SIG-M5 (cell line): Measurements from ENCODE around the gene ROR1.

Source experiments
- DNase-seq: peaks from one replicate; lab custom pipeline; 2025; lab: John Stamatoyannopoulos, UW

Gene ROR1

GRCh38 chr1:63912643-63913042, 138.8 kb downstream of the ROR1 start:
- no peak for DNase-seq

DNA sequence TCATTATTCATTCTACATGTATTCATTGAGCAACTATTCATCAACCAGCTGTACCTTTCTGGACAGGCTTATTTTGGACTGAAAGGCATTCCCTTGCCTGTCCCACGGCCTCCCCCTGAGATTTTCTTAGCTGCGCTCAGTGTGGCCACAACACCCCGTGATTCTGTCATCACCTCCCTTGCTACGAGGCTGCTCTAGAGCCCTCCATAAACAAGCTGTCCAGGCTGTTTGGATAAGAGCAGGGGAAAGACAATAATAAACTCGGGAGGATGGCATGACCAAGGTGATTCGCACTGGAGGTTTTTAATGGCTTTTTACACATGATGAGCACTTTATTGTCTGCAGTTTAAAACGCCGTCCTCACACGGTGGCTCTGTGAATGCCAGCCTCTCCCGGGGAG, 139.7 kb downstream of the ROR1 start:
- DNase-seq = no peak

DNA sequence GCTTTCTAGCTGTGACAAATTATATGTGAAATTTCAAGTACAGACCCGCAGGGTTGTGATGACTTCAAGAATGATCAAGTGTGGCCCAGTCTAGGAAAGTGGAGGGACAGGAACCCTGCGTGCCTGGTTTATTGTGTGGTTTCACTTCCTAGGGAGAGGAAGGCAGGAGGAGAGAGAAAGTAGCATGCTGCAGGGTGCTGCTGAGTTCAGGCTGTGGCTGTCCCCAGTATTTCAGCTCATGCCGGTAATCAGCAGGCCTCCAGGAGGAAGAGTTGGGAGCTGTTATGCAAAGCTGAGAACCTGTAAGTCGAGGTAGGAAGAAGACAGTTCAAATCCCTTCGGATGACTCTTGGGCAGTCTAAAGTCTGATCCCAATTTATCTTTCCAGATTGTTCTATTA, 140.4 kb downstream of the ROR1 start:
- DNase-seq = no peak

- no peak for DNase-seq
Observed at GRCh38 chr1:63914706-63915105, 140.9 kb downstream of the ROR1 start.

DNA sequence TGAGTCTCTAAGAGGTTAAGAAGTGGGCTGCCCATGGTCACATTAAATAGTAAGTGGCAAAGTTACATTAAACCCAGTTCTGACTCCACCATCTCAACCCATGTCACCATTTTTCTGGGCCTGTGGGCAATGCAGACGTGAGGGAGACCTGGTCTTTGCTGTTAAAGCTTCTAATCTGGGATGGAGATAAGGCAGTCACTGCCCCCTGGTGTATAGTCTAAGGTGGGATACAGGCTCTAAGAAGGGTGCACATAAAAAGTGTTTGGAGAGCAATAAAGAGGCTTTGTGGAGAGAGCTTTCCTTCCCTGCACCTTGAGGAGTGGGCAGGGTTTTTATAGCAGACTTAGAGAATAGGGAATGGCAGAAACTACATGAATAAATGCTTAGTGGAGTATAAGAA, 141.3 kb downstream of the ROR1 start:
- DNase-seq = no peak

- DNase-seq = no peak
Observed at GRCh38 chr1:63916485-63917360, 142.9 kb downstream of the ROR1 start.

- DNase-seq = no peak
Observed at GRCh38 chr1:63917571-63918417, 144.0 kb downstream of the ROR1 start.

DNA sequence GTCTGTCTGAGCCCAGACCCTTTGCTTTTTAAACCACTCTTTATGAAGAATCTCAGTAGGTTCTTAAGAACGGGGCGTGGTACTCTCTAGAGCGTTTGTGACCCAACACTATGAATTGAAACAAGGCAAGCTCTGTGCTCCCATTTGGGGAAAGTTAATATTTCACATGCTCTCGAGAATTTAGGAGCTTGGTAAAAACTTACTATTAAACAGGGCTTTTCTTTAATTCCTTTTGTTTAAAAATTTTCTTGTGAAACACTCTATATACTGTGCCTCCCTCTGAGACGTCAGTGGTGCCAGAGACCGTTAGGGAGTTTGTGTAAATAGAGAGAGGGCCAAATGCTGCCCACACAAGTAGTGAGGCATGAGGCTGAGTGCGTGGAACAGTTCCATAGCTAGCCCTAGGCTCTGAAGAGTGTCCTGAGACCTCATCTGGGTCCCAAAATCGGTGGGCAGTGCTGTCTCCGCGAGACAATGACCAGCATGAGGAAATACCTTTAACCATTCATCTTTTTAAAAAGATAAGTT, 144.7 kb downstream of the ROR1 start:
- DNase-seq = no peak

DNA sequence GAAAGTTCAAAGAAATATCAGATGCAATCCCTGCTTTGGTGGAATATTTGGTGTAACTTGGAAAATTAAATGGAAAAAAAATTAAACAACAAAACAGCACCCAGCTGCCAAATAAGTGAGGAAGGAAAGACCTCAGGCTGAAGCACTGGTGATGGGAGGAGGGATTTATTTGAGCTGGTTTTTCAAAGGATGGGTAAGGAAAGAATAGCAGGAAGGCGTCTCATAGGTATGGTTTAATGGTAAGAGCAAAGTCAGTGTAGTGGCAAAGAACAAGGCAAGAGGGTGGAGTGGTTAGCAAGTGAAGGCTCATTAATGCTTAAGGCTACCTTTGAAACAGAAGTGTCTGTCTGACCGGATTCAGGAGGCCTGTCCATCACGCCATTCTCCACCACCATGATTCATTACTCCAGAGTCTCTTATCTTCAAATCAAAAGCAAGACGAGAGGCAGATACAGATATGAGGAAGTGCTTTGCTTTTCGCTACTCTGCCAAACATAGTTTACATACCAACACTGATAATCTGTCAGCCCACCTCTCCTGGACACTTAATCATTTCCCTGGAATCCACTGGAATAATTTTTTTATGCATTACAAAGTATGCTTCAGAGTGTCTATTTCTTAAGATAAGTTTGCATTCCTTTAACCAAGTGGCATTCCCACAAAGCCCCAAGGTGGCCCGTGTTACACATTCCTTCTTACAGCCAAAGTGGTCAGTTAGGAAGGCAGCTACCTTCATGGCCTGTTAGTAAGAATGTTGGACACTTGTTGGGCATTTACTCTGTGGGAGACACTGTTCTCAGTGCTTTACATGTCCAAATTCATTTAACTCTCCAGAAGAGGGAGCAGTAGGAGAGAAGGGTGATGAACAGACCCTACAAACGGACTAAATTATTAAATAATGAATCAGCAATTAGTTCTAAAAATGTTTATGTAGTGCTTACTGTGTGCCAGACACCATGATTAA, 146.6 kb downstream of the ROR1 start:
- no peak for DNase-seq

DNA sequence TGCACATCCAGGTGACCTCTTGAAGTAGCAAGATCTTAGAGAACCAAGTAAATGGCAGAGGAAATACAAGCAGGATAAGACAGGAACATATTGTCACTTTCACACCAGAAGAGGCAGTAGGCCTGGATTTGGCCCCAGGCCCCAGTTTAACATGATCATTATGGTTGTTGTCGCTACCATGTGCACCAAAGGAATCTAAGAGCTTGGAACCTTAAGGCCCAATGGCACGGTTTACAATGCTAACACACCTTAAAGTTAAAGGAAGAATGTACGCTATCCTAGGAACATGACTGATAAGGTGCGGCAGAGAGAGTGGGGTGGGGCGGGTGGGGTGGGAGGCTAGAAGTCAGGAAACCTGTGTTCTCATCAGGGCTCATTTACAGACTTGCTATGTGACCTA, 147.5 kb downstream of the ROR1 start:
- DNase-seq = no peak

DNA sequence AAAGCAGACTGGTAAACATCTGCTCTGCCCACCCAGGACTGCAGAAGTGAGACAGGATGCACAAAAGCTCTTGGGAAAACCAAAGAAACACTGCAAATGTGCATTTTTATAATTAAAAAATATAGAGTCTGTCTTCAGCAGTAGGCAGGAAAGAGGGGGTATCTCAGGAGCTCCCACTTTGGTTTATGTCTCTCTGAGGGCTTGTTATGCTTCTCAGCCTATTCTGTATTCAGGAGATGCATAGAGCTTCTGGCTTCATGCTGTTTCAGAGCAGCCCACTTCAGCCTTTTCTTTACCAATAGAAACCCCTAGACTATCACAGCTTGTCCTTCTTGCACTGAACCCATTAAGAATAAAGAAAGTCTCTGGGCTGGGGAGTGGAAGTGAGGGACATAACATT, 148.0 kb downstream of the ROR1 start:
- no peak for DNase-seq

DNA sequence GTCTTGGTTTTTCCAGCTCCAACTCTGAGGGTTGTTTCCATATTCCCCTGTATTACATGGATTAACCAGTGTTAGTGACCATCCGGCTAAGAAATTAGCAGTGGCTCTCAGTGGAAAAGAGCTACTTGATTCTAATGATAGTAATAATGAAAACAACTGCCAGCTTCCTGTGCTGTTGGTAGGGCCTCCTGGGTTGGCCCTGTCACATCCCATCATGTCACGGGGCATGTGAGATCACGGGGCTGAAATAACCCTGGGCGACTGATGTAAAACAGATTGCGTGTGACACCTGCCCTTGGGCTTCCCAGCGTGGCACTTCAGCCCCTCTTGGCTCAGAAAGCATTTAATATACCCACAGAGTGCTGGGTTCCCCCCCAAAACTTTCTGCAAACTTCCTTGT, 149.0 kb downstream of the ROR1 start:
- DNase-seq = no peak

GRCh38 chr1:63923302-63923701, 149.5 kb downstream of the ROR1 start:
- no peak for DNase-seq

DNA sequence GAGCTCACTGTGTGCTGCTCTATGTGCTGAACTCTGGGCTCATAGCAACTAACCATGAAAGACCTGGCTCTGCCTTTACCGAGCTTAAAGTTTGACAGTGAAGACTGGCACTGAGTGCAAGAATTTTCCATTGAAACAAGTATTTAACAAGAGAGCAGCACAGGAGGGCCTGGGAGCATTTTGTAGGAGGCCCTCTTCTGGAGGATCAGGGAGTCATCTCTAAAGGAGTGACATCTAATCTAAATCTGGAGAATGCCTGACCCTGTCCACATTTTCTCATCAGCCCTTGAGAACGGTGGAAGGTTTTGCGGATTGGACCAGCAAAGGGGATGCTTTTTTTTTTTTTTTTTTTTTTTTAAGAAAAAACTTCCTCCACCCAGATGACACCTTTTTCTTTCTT, 150.8 kb downstream of the ROR1 start:
- DNase-seq = no peak

DNA sequence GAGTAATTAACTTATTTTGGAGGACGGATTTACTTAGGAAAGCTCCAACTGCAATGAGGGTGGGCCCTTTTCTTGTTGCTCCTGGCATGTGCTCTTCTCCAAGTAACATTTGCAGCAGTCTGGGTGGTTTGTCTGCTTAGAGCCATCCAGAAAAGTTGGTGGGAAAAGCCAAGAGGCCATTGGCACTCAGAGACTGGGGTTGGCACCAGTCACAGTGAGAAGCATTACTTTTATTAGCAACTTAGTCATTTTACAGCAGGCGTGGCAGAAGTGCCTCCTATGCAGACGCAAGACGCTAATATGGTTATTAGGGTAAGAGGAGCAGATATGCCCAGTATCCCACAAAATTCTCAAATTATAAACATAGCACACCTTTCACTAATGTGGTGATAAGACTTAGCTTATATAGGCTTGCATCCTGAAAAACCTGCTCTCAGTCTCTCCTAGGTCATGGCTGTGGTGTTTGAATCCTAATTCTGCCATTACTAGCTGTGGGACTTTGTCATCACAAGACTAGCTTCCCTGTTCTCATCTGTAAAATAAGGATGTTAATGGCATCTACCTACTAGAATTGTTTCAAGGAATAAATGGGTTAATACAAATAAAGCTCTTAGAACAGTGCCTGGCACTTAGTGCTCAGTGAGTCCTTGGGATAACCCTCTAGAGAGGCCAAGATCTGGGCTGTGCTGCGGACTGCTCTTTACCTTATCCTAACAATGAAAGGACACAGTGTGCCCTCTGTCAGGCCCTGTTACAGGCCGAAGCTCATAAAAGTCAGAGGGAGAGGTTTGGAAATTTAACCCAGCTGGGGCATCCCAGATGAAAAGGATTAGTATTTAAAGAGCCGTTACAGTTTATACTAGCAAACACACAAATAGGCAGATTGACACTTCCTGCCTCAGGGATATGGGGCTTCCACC, 154.6 kb downstream of the ROR1 start:
- DNase-seq = no peak

DNA sequence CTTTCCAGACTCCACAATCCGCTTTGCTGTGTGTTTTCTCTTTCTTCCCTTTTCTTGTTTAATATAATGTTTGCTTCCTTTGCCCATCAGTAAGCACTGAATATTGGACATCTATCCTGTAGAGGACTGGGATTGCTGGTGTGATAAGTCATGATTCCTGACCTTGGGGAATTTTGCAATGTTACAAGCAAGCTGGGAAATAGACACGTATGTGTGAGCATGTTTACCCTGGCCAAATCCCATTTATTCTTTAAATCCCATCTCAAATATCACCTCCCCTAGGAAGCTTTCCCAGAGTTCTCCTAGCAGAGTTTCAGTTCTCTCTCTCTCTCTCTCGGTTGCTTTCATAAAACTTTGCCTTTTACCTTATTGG, 155.3 kb downstream of the ROR1 start:
- no peak for DNase-seq

- no peak for DNase-seq
Observed at GRCh38 chr1:63931468-63931867, 157.7 kb downstream of the ROR1 start.

DNA sequence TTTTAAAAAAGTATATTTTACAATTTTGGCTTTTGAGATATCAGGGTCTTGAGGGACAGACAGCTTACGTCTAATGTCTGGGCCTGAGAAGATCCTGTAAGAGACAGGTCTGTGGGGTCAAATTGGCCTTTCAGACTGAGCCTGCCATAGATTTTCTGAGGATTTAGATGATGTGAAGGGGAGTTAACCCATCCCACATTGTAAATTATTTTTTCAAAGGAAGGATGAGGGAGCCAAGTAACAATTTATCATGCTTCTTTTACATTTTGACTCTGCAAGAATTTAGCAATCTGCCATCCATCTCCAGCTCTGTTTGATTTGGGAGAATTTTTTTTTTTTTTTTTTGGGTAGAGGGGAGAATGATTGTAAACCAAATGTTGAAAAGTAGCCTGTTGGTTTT, 160.9 kb downstream of the ROR1 start:
- DNase-seq = no peak

- no peak for DNase-seq
Observed at GRCh38 chr1:63935143-63935542, 161.3 kb downstream of the ROR1 start.

DNA sequence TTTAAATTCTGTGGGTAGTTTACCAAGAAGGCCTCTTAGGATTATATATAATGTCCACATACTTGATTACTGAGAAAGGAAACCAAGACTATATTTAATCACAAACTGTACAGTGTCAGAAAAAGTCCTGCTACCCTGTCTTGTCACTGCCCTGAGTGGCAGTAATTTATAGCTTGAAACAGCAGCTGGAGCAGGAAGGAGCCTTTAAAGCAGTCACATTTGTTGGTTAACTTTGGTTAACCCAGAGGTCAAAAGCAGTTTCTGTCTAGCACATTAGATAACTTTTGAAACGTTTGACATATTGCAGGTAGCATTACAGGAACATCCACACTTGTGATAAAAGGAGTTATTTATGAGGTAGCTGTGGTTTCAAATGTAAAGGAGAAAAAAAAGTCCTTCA, 161.7 kb downstream of the ROR1 start:
- no peak for DNase-seq

DNA sequence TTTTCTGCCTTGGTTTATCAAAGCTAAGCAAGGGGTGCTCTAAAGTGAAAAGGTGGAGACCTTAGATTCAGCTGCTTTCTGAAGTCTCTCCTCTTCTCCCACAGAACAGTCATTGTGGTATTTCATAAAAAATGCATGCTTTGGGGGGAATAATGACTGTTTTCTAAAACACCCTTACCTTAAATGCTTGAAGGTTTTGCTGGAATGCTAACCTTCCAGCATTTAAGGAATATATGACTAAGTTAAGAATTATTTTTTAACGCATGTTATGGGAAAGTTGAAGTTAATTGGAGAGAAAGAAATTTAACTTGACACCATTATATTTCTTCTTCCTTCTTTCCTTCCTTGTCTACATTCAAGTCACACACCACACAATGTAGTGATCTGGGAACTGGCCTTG, 162.5 kb downstream of the ROR1 start:
- no peak for DNase-seq
